Activated CD4-positive, alpha-beta T cell treated with anti-CD3 and anti-CD28 coated beads, Interleukin-2, amount 10 ng/mL, durations not matched to agents 24 days and 14 days (primary cell): ENCODE results near the gene TRAPPC1. TPM values are rescaled to one million over a fixed set of nuclear protein-coding genes. Genes with fewer than 3 reads are reported as not detected.
A peak's percentile ranks its signal among the peaks of the same experiment; 100 is the strongest.

Experiments
- DNase-seq: peaks from one replicate; pipeline ENCODE4 v3.0.0; 2022
- H3K27ac Mint-ChIP-seq: one replicate; pipeline ENCODE4 v1.8.0; 2022; ENCODE audit warnings: mild to moderate bottlenecking, mixed read lengths
- H3K27me3 Mint-ChIP-seq: one replicate; pipeline ENCODE4 v1.8.0; 2022; ENCODE audit warnings: mixed read lengths
- H3K36me3 Mint-ChIP-seq: one replicate; pipeline ENCODE4 v1.8.0; 2022; ENCODE audit warnings: low read depth, mild to moderate bottlenecking, mixed read lengths
- H3K4me1 Mint-ChIP-seq: one replicate; pipeline ENCODE4 v1.8.0; 2021; ENCODE audit warnings: mixed read lengths
- H3K4me3 Mint-ChIP-seq: one replicate; pipeline ENCODE4 v1.8.0; 2022; ENCODE audit warnings: mild to moderate bottlenecking, moderate library complexity, mixed read lengths
- H3K9me3 Mint-ChIP-seq: one replicate; pipeline ENCODE4 v1.8.0; 2021; ENCODE audit warnings: mixed read lengths
- intact Hi-C: fragments of 100-400 bp; cut with micrococcal nuclease; formaldehyde crosslinking; loops from one replicate; pipeline ENCODE4 v1.15.1; 2023
- total RNA-seq: library from RNA; stranded (reverse); gene quantifications from 2 replicates; pipeline ENCODE4 v1.2.3, GENCODE V29; 2022

Gene TRAPPC1, protein sequence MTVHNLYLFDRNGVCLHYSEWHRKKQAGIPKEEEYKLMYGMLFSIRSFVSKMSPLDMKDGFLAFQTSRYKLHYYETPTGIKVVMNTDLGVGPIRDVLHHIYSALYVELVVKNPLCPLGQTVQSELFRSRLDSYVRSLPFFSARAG
- 150 and 159 TPM in 2 replicates for total RNA-seq

DNA sequence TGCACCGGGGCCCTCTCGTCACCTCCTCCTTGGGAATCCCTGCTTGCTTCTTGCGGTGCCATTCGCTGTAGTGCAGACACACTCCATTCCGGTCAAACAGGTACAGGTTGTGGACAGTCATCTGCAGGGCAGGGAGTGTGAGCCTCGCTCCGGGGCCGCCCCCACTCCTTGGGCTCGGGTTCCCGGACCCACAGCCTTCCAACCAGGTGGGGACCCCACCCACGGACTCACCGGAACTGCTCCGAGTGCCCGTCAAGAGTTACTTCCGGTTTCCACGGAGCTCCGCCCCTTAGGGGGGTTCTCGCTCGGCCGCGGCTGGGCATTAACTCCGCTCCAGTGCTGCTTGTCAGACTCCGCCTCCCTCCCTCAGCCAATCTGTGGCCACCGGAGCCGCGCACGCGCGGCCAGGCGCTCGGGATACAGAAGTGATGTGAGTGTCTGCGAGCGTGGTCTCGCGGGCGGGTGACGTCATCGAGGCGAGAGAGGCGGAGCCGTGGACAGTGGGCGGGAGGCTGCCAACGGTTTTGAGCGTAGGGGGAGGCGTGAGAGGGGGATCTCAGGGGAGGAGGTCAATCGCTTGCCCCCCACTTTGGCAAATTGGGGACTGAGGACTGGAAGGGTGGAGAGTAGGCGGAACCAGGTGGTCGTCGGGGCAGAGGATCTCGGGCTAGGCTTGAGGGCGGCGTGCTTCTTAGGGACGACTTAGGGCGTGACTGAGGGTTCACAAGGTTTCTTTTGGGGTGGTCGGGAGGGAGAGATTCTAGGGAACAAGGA is at the start of gene TRAPPC1, which contains the start of gene CNTROB:
Gene TRAPPC1 (minus strand): TSS at position 238 of the 774 bp plus-strand sequence. CDS start 117 bp downstream, at position 121.
Gene CNTROB (plus strand): TSS at position 498 of the 774 bp plus-strand sequence. CDS start 874 bp downstream, outside the sequence.
- Mint-ChIP-seq H3K27ac (peak within 1 kb of the TSS; percentile 99), H3K4me1 (peaks cover 42% of the 10 kb centered on the region), H3K9me3 (no peaks in the 10 kb centered on the region), H3K4me3 (peak within 1 kb of the TSS; percentile 98), H3K27me3 (no peaks in the 10 kb centered on the region), H3K36me3 (peaks cover 37% of the 10 kb centered on the region)
- peak; percentile 100 for DNase-seq
- intact Hi-C loops, result loop anchor here (1.0 to 10.0 kb wide), 8 partner anchors 10 to 353 kb away; partner anchors contain the start of genes CHD3, NAA38, RANGRF and TP53

GRCh38 chr17:7977805-7978204 is 46.1 kb upstream of the TRAPPC1 start:
- H3K27me3 Mint-ChIP-seq, result peaks cover 24% of the 10 kb centered on the region
- H3K27ac Mint-ChIP-seq, result no peak overlapping the region
- no peak for DNase-seq
- peaks cover 4% of the 10 kb centered on the region for H3K36me3 Mint-ChIP-seq
- peaks cover 1% of the 10 kb centered on the region for H3K4me1 Mint-ChIP-seq
- H3K4me3 Mint-ChIP-seq, result no peak overlapping the region
- H3K9me3 Mint-ChIP-seq, result peaks cover 23% of the 10 kb centered on the region
- intact Hi-C loops, result no loop called here

DNA sequence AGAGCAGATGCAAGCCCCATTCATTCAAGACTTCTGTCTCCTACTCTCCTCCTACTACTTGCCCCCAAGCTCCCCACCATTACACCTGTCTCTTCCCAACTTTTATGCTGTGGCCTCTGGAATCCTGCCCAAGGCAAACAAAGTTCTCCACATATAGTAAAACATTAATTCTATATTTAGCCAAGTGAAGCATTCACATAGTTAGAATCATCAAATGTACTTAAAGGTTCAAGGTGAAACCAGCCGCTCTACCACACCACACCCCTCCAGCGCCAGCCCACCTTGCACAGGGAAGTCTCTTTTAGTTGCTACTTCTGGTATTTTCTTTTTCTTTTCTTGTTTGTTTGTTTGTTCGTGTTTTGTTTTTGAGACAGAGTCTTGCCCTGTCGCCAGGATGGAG is 45.3 kb upstream of the TRAPPC1 start:
- no peak overlapping the region for H3K4me3 Mint-ChIP-seq
- DNase-seq, result no peak
- peaks cover 4% of the 10 kb centered on the region for H3K36me3 Mint-ChIP-seq
- peaks cover 18% of the 10 kb centered on the region for H3K27me3 Mint-ChIP-seq
- intact Hi-C loops, result no loop called here
- H3K27ac Mint-ChIP-seq, result no peak overlapping the region
- peaks cover 23% of the 10 kb centered on the region for H3K9me3 Mint-ChIP-seq
- peaks cover 1% of the 10 kb centered on the region for H3K4me1 Mint-ChIP-seq

GRCh38 chr17:7974638-7975131 is 42.9 kb upstream of the TRAPPC1 start:
- DNase-seq, result no peak
- Mint-ChIP-seq H3K9me3 (peaks cover 23% of the 10 kb centered on the region), H3K27me3 (peaks cover 20% of the 10 kb centered on the region), H3K4me3 (no peak overlapping the region), H3K4me1 (peaks cover 1% of the 10 kb centered on the region), H3K27ac (no peak overlapping the region), H3K36me3 (peaks cover 4% of the 10 kb centered on the region)
- intact Hi-C loops, result no loop called here

DNA sequence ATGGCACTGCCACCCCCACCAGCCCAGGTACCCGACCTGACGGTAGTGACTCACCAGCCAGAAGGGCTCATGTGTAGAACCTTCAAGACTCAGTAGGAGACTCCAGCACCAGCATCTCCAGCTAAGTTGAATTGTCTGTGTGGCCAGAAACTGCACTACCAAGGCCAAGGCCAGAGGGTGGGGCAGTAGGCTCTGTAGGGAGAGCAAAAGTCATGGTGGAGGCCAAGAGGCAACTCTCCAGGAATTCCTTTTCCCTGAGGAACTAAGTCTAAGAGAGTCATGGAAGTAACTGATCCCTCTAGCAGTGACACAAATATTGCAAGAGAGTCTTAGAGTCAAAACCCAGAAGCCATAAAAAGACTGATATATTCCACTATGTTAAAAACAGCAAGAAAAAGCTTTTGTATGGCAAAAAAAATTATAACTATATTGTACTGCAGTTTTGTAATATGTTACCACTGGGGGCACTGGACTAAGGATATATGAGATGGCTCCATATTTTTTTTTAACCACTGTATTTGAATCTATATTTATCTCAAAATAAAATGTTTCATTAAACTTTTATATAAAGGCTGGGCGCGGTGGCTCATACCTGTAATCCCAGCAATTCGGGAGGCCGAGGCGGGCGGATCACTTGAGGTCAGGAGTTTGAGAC is 40.5 kb upstream of the TRAPPC1 start:
- Mint-ChIP-seq H3K27me3 (peaks cover 12% of the 10 kb centered on the region), H3K27ac (no peak overlapping the region), H3K36me3 (peaks cover 2% of the 10 kb centered on the region), H3K9me3 (peaks cover 19% of the 10 kb centered on the region), H3K4me1 (no peaks in the 10 kb centered on the region), H3K4me3 (no peak overlapping the region)
- DNase-seq, result no peak
- intact Hi-C loops, result no loop called here

DNA sequence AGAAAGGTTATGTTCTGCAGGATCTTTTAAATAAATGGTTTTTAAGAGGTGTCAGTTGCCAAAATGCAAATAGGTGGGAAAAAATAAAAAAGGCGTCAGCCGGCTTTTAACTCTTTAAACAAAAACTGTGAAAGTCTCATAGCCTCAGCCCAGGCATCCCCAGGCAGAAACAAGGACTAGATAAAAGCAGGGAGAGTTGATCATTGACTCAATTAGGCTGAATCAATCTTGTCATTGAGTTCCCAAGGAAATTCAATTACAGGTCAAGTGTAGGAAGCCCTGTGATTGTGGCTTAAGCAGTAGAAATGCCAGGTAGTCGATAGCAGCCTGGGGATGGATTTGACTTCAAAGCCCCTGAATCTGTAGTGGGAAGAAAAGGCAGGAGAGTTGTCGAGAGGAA is 39.9 kb upstream of the TRAPPC1 start:
- Mint-ChIP-seq H3K9me3 (peaks cover 14% of the 10 kb centered on the region), H3K27me3 (peaks cover 7% of the 10 kb centered on the region), H3K36me3 (no peaks in the 10 kb centered on the region), H3K4me3 (no peak overlapping the region), H3K4me1 (no peaks in the 10 kb centered on the region), H3K27ac (no peak overlapping the region)
- DNase-seq, result no peak
- intact Hi-C loops, result no loop called here

DNA sequence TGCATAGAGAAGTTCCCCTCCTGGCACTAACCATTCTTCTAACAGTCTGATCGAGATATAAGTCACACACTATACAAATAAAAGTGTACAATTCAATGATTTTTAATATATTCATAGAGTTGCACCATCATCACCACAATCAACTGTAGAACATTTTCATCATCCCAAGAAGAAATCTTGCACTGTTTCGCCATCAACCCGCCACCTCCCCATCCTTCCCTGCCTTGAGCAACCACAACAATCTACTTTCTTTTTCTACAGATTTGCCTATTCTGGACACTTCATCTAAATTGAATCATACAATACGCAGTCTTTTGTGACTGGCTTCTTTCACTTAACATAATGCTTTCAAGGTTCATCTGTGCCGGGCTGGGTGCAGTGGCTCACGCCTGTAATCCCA is 37.7 kb upstream of the TRAPPC1 start:
- H3K4me3 Mint-ChIP-seq, result no peak overlapping the region
- peaks cover 7% of the 10 kb centered on the region for H3K27me3 Mint-ChIP-seq
- intact Hi-C loops, result no loop called here

DNA sequence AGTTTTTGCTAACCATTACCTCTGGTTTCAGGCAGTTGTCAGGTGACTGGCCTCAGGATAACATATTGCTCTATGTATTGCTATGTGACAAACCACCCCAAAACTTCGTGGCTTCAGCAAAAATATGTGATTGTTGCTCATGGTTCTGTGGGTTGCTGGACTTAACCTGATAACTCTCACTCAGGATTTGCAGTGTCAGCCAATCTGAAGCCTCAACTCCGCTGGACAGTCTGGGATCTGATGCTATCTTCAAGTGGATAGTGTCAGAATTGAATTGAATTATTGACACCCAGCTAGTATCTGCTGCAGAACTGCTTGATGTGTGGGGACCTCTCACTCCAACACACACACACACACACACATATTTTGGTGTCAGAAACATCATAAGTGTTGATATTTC is 36.0 kb upstream of the TRAPPC1 start:
- no peaks in the 10 kb centered on the region for H3K4me1 Mint-ChIP-seq
- no peaks in the 10 kb centered on the region for H3K9me3 Mint-ChIP-seq
- DNase-seq, result no peak
- H3K27me3 Mint-ChIP-seq, result peaks cover 7% of the 10 kb centered on the region
- no peak overlapping the region for H3K4me3 Mint-ChIP-seq
- intact Hi-C loops, result no loop called here
- H3K36me3 Mint-ChIP-seq, result no peaks in the 10 kb centered on the region
- H3K27ac Mint-ChIP-seq, result no peak overlapping the region

More for the DNA sequence above, 37.7 kb upstream of the TRAPPC1 start:
- Mint-ChIP-seq H3K36me3 (no peaks in the 10 kb centered on the region), H3K27ac (no peak overlapping the region), H3K4me1 (no peaks in the 10 kb centered on the region), H3K9me3 (peaks cover 2% of the 10 kb centered on the region)
- no peak for DNase-seq

- Mint-ChIP-seq H3K9me3 (no peaks in the 10 kb centered on the region), H3K36me3 (no peaks in the 10 kb centered on the region), H3K27me3 (peaks cover 17% of the 10 kb centered on the region), H3K4me1 (no peaks in the 10 kb centered on the region), H3K27ac (no peak overlapping the region), H3K4me3 (no peak overlapping the region)
- intact Hi-C loops, result no loop called here
- DNase-seq, result no peak
Observed at GRCh38 chr17:7961421-7961820, 29.7 kb upstream of the TRAPPC1 start.

- Mint-ChIP-seq H3K36me3 (no peaks in the 10 kb centered on the region), H3K4me1 (no peaks in the 10 kb centered on the region), H3K27ac (no peak overlapping the region), H3K9me3 (no peaks in the 10 kb centered on the region), H3K27me3 (peaks cover 17% of the 10 kb centered on the region), H3K4me3 (no peak overlapping the region)
- no peak for DNase-seq
- intact Hi-C loops, result no loop called here
Observed at GRCh38 chr17:7959503-7960253, 27.9 kb upstream of the TRAPPC1 start.

- no peak for DNase-seq
- Mint-ChIP-seq H3K36me3 (no peaks in the 10 kb centered on the region), H3K9me3 (no peaks in the 10 kb centered on the region), H3K4me1 (peaks cover 10% of the 10 kb centered on the region), H3K4me3 (no peak overlapping the region), H3K27me3 (peaks cover 12% of the 10 kb centered on the region), H3K27ac (no peak overlapping the region)
- intact Hi-C loops, result no loop called here
Observed at GRCh38 chr17:7956228-7956965, 24.7 kb upstream of the TRAPPC1 start.

DNA sequence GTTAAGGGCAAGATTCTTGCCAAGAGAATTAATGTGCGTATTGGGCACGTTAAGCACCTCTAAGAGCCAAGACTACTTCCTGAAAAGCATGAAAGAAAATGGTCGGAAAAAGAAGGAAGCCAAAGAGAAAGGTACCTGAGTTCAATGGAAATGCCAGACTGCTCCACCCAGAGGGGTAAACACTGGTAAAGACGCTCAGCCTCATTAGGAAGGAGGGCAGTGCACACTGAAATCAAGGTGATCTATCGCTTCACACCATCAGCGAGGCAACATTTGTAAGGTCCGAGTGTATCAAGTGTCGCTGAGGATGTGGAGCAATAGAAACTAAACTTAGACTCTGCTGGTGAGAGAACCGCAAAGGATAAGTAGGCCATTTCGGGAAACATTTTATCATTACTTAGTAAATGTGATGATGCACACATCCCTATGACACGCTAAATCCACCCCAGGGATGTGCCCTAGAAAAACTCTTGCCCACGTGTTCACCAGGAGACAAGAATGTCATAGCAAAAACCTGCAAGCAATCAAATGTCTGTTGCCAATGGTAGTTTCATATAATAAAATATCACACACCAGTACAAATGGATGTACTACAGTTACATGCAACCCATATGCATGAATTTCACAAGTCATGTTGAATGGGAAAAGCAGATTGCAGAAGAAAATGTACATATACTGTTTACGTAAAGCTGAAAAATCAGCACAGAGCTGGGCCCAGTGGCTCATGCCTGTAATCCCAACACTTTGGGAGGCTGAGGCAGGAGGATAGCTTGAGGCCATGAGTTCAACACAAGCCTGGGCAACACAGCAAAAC is 23.9 kb upstream of the TRAPPC1 start:
- Mint-ChIP-seq H3K27ac (no peak overlapping the region), H3K4me3 (no peak overlapping the region), H3K4me1 (peaks cover 13% of the 10 kb centered on the region), H3K27me3 (peaks cover 6% of the 10 kb centered on the region), H3K36me3 (peaks cover under 1% of the 10 kb centered on the region), H3K9me3 (no peaks in the 10 kb centered on the region)
- no peak for DNase-seq
- intact Hi-C loops, result no loop called here
